ENCODE data around the gene TSLP.

The TSLP gene
- total RNA-seq = 0 reads per million in 3 donors

DNA sequence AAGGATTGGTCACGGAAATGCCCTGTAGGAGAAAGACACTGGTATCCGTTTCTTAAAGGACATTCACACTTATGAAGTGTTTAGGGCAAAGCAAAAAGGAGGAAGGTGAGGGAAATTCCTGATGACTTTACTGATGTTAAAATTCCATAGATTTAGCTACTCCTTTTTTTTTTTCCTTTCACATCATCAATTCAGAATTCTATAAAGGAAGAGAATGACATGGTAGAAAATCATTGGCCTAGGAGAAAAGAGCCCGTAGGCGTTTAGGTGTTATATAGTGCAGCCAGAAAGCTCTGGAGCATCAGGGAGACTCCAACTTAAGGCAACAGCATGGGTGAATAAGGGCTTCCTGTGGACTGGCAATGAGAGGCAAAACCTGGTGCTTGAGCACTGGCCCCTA, at the start of gene TSLP:
TSLP (plus strand) TSS at position 301 of the 400 bp plus-strand sequence. CDS start 178 bp downstream, outside the sequence.
- Histone ChIP-seq H3K4me1 (ENCODE audit: control insufficient read depth, insufficient read depth, low read length, poor library complexity, severe bottlenecking) (peaks cover 10% of the 10 kb centered on the region), H3K27ac (ENCODE audit: insufficient read depth, low read length, poor library complexity, severe bottlenecking) (no peak within 1 kb of the TSS), H3K36me3 (ENCODE audit: control insufficient read depth, insufficient read depth, low read length) (no peaks in the 10 kb centered on the region), H3K4me3 (ENCODE audit: insufficient read depth, low read depth, low read length, poor library complexity, severe bottlenecking) (peak within 1 kb of the TSS; percentile 11), H3K9me3 (ENCODE audit: control insufficient read depth, low read length) (no peaks in the 10 kb centered on the region), H3K27me3 (replicated peaks; ENCODE audit: control insufficient read depth, insufficient read depth, low read length, poor library complexity, severe bottlenecking) (peaks cover 32% of the 10 kb centered on the region)
- DNase-seq = no peak

DNA sequence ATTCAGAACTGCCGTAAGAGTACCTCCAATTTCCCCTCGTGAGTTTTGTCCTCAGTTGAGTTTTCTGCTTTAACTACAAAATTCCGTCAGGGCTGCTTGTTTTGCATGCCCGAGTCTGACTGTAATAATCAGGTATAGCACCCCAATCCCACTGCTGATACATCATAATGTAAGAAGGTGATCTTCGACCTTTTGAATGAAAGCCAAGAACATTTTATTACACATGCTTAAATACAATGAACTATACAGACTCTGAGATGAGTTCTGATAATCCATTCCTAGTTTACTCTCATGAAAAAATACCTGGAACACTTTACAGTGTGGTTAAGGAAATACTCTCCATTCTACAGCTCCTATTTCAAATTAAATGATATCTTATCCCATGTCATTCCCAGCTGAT, 49.2 kb upstream of the TSLP start:
- Histone ChIP-seq H3K36me3 (ENCODE audit: control insufficient read depth, insufficient read depth, low read length) (no peaks in the 10 kb centered on the region), H3K4me1 (ENCODE audit: control insufficient read depth, insufficient read depth, low read length, poor library complexity, severe bottlenecking) (no peaks in the 10 kb centered on the region), H3K4me3 (ENCODE audit: insufficient read depth, low read depth, low read length, poor library complexity, severe bottlenecking) (no peak overlapping the region), H3K27ac (ENCODE audit: insufficient read depth, low read length, poor library complexity, severe bottlenecking) (no peak overlapping the region), H3K9me3 (ENCODE audit: control insufficient read depth, low read length) (no peaks in the 10 kb centered on the region), H3K27me3 (replicated peaks; ENCODE audit: control insufficient read depth, insufficient read depth, low read length, poor library complexity, severe bottlenecking) (no peaks in the 10 kb centered on the region)
- DNase-seq = no peak

DNA sequence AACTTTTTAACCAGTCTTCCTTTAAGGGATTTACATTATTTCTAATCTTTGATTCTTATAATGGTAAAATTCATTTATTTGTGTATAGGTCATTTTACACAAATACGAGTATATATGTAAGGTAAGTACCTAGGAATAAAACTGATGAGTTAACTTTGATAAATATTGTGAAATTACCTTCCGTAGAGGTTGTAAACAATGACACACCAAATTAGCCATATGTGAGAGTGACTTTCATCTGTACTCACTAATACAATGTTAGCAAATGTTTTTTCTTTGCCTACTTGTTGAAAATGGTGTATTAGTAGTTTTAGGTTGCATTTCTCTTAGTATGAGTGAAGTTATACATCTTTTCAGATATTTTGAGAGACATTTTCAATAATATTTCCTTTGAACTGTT, 42.6 kb upstream of the TSLP start:
- Histone ChIP-seq H3K36me3 (ENCODE audit: control insufficient read depth, insufficient read depth, low read length) (no peaks in the 10 kb centered on the region), H3K27me3 (replicated peaks; ENCODE audit: control insufficient read depth, insufficient read depth, low read length, poor library complexity, severe bottlenecking) (no peaks in the 10 kb centered on the region), H3K4me3 (ENCODE audit: insufficient read depth, low read depth, low read length, poor library complexity, severe bottlenecking) (no peak overlapping the region), H3K27ac (ENCODE audit: insufficient read depth, low read length, poor library complexity, severe bottlenecking) (no peak overlapping the region), H3K9me3 (ENCODE audit: control insufficient read depth, low read length) (no peaks in the 10 kb centered on the region), H3K4me1 (ENCODE audit: control insufficient read depth, insufficient read depth, low read length, poor library complexity, severe bottlenecking) (no peaks in the 10 kb centered on the region)
- no peak for DNase-seq

DNA sequence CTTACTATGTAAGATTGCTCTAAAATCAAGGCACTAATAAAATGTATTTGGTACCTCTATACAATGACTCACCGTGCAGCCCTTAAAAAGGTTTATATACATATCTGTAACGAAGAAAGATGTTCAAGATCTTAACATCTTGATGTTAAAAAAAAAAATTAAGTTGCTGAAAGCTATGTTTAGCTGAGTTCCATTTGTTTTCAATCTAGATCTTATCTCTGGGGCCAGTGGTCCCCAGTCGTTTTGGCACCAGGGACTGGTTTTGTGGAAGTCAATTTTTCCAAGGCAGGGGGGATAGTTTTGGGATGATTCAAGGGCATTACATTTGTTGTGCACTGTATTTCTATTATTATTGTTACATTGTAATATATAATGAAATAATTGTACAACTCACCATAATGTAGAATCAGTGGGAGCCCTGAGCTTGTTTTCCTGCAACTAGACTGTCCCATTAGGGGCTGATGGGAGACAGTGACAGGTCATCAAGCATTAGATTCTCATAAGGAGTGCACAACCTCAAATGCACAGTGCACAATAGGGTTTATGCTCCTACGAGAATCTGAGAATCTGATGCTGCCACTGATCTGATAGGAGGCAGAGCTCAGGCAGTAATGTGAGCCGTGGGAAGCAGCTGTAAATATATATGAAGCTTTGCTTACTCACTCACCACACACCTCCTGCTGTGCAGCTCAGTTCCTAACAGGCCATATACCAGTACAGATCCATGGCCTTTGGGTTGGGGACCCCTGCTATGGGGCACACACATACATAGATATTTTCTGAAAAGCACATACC, 27.6 kb upstream of the TSLP start:
- Histone ChIP-seq H3K9me3 (ENCODE audit: control insufficient read depth, low read length) (no peaks in the 10 kb centered on the region), H3K4me3 (ENCODE audit: insufficient read depth, low read depth, low read length, poor library complexity, severe bottlenecking) (no peak overlapping the region), H3K27me3 (replicated peaks; ENCODE audit: control insufficient read depth, insufficient read depth, low read length, poor library complexity, severe bottlenecking) (no peaks in the 10 kb centered on the region), H3K36me3 (ENCODE audit: control insufficient read depth, insufficient read depth, low read length) (no peaks in the 10 kb centered on the region), H3K4me1 (ENCODE audit: control insufficient read depth, insufficient read depth, low read length, poor library complexity, severe bottlenecking) (no peaks in the 10 kb centered on the region), H3K27ac (ENCODE audit: insufficient read depth, low read length, poor library complexity, severe bottlenecking) (no peak overlapping the region)
- no peak for DNase-seq

DNA sequence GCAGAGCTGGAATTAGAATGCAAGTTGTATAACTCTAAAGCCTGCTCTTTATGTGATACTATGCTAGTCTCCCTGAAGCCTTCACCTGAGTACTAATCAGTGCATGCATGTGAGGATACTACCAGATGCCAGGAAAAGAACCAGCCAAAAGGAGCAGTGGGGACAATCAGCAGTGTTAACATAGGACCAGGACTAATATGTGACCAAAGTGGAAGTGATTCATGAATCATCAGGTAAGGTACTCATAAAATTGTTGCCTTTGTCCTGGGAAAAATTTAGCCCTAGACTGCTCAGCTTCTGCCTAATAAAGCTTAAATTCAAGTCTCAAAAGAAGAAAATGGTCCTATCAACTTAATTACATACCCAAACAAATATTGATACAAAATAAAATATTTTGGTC, 13.4 kb upstream of the TSLP start:
- no peak overlapping the region for H3K27ac ChIP-seq (ENCODE audit: insufficient read depth, low read length, poor library complexity, severe bottlenecking)

DNA sequence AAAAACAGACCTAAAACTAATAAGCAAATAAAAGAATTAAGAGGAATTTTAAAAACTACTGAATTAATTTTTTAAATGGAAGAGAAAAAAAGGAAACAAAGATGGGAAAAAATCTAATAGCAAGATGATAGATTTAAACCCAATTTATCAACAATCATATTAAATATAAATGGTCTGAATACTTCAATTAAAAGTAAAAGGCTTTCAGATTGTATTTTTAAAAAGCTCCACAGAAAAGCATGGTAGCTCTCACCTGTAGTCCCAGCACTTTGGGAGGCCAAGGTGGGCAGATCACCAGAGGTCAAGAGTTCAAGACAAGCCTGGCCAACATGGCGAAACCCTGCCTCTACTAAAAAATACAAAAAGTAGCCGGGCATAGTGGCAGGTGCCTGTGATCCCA, 11.3 kb upstream of the TSLP start:
- no peaks in the 10 kb centered on the region for H3K36me3 ChIP-seq (ENCODE audit: control insufficient read depth, insufficient read depth, low read length)
- H3K9me3 ChIP-seq (ENCODE audit: control insufficient read depth, low read length) = no peaks in the 10 kb centered on the region
- H3K27me3 ChIP-seq (replicated peaks; ENCODE audit: control insufficient read depth, insufficient read depth, low read length, poor library complexity, severe bottlenecking) = peaks cover 7% of the 10 kb centered on the region
- no peak overlapping the region for H3K27ac ChIP-seq (ENCODE audit: insufficient read depth, low read length, poor library complexity, severe bottlenecking)
- DNase-seq = no peak
- H3K4me1 ChIP-seq (ENCODE audit: control insufficient read depth, insufficient read depth, low read length, poor library complexity, severe bottlenecking) = no peaks in the 10 kb centered on the region
- no peak overlapping the region for H3K4me3 ChIP-seq (ENCODE audit: insufficient read depth, low read depth, low read length, poor library complexity, severe bottlenecking)

More for the DNA sequence above, 13.4 kb upstream of the TSLP start:
- Histone ChIP-seq H3K9me3 (ENCODE audit: control insufficient read depth, low read length) (no peaks in the 10 kb centered on the region), H3K4me3 (ENCODE audit: insufficient read depth, low read depth, low read length, poor library complexity, severe bottlenecking) (no peak overlapping the region), H3K36me3 (ENCODE audit: control insufficient read depth, insufficient read depth, low read length) (no peaks in the 10 kb centered on the region), H3K4me1 (ENCODE audit: control insufficient read depth, insufficient read depth, low read length, poor library complexity, severe bottlenecking) (no peaks in the 10 kb centered on the region), H3K27me3 (replicated peaks; ENCODE audit: control insufficient read depth, insufficient read depth, low read length, poor library complexity, severe bottlenecking) (peaks cover 7% of the 10 kb centered on the region)
- no peak for DNase-seq

DNA sequence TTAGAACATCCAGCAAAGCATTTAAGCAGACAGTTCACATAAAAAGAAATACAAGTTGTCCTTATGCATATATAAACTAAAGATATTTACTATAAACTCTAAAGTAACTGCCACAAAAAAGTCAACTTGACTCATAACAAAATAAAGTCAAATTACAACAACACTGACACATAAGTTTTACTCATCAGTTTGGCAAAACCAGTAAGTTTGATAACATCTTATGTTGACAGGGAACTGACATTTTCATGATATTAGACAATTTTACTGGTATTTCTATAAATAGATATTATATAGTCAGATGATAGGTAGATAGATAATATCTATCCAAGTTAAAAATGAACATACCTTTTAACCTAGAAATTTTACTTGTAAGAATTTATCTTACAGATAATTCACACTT, 9.9 kb upstream of the TSLP start:
- Histone ChIP-seq H3K27ac (ENCODE audit: insufficient read depth, low read length, poor library complexity, severe bottlenecking) (no peak overlapping the region), H3K27me3 (replicated peaks; ENCODE audit: control insufficient read depth, insufficient read depth, low read length, poor library complexity, severe bottlenecking) (peaks cover 7% of the 10 kb centered on the region), H3K4me1 (ENCODE audit: control insufficient read depth, insufficient read depth, low read length, poor library complexity, severe bottlenecking) (no peaks in the 10 kb centered on the region), H3K36me3 (ENCODE audit: control insufficient read depth, insufficient read depth, low read length) (no peaks in the 10 kb centered on the region), H3K4me3 (ENCODE audit: insufficient read depth, low read depth, low read length, poor library complexity, severe bottlenecking) (no peak overlapping the region), H3K9me3 (ENCODE audit: control insufficient read depth, low read length) (no peaks in the 10 kb centered on the region)
- no peak for DNase-seq

DNA sequence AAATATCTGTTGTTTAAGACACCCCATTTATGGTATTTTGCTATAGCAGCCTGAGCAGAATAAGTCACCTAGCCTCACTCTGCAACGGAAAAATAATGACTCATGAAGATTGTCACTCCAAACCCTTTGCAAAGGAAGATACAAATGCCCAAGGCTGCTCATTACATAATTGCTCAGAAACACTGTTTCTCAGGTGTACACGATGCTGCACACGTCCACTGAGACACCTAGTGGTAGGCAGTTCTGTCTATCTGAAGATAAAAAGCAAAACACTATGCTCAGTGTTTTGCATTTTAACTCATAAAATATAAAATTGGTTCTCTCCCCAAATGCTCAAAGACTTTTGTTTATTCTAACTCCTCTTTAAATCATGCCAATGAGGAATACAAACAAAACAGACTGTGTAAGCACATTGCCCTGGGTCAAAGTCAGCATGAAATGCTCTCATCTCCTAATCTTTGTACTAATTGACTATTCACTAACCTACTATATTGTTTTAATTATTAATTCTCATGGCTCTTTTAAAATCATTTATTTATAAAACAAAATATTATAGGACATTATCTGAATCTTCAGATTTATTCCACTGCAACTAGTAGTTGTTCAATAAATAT, 7.7 kb upstream of the TSLP start:
- H3K4me1 ChIP-seq (ENCODE audit: control insufficient read depth, insufficient read depth, low read length, poor library complexity, severe bottlenecking) = no peaks in the 10 kb centered on the region
- H3K4me3 ChIP-seq (ENCODE audit: insufficient read depth, low read depth, low read length, poor library complexity, severe bottlenecking) = no peak overlapping the region
- no peak for DNase-seq
- H3K27me3 ChIP-seq (replicated peaks; ENCODE audit: control insufficient read depth, insufficient read depth, low read length, poor library complexity, severe bottlenecking) = peaks cover 13% of the 10 kb centered on the region
- H3K36me3 ChIP-seq (ENCODE audit: control insufficient read depth, insufficient read depth, low read length) = no peaks in the 10 kb centered on the region
- H3K9me3 ChIP-seq (ENCODE audit: control insufficient read depth, low read length) = no peaks in the 10 kb centered on the region
- no peak overlapping the region for H3K27ac ChIP-seq (ENCODE audit: insufficient read depth, low read length, poor library complexity, severe bottlenecking)

DNA sequence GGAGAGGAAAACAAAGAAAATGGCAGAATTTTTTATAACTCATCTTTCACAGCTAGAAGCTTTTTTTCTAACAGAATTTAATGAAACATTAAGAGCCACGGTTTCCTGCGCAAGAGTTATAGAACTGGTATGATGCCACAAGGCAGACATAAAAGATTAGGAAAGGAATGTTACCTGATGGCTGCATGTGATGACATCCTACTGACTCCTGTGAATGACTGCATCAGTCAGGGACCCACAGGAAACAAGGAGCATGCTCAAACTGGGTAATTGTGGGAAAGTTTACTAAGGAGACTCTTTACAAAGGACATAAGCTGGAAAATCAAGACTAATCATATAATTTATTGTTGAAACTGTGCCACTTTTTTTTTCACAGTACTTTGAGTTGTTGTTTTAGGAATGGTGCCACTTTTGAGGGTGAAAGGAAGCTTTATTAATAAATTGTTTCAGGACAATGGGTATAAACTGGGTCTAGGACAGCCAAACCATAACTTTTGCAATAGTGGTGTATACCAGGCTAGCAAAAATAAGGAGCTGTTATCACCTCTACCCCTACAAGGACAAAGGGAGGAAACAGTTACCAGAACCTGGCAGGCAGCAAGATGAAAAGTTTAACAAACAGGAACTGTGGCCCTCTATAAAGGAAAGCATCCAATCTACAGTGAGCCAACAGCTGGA, 5.1 kb upstream of the TSLP start:
- Histone ChIP-seq H3K36me3 (ENCODE audit: control insufficient read depth, insufficient read depth, low read length) (no peaks in the 10 kb centered on the region), H3K4me3 (ENCODE audit: insufficient read depth, low read depth, low read length, poor library complexity, severe bottlenecking) (no peak overlapping the region), H3K4me1 (ENCODE audit: control insufficient read depth, insufficient read depth, low read length, poor library complexity, severe bottlenecking) (peaks cover 7% of the 10 kb centered on the region), H3K27me3 (replicated peaks; ENCODE audit: control insufficient read depth, insufficient read depth, low read length, poor library complexity, severe bottlenecking) (peaks cover 26% of the 10 kb centered on the region), H3K9me3 (ENCODE audit: control insufficient read depth, low read length) (no peaks in the 10 kb centered on the region), H3K27ac (ENCODE audit: insufficient read depth, low read length, poor library complexity, severe bottlenecking) (no peak overlapping the region)
- no peak for DNase-seq

DNA sequence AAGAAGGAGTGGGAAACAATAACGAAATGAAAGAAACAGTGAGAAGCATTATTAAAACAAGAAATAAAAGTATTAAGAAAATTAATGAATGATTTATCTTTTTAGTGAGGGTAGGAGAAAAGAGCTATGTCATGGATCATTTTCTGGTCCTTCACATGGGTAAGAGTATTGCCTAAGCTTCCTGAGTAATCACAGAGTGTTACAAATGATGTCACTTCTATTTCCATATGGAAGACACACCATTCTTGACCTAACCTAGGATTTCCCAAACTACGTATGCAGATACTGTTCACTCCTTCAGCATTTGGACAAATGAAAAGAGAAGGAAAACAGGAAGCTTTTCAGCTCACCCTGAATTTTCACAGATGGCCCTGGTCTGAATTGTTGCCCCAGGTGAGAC, 3.3 kb upstream of the TSLP start:
- Histone ChIP-seq H3K27me3 (replicated peaks; ENCODE audit: control insufficient read depth, insufficient read depth, low read length, poor library complexity, severe bottlenecking) (peaks cover 29% of the 10 kb centered on the region), H3K4me1 (ENCODE audit: control insufficient read depth, insufficient read depth, low read length, poor library complexity, severe bottlenecking) (peaks cover 10% of the 10 kb centered on the region), H3K27ac (ENCODE audit: insufficient read depth, low read length, poor library complexity, severe bottlenecking) (no peak overlapping the region), H3K9me3 (ENCODE audit: control insufficient read depth, low read length) (no peaks in the 10 kb centered on the region), H3K36me3 (ENCODE audit: control insufficient read depth, insufficient read depth, low read length) (no peaks in the 10 kb centered on the region), H3K4me3 (ENCODE audit: insufficient read depth, low read depth, low read length, poor library complexity, severe bottlenecking) (no peak overlapping the region)
- no peak for DNase-seq
